IPS-18c (cell line): ENCODE measurements around the gene VPS26B.
"Not testable (repeated sequence)": the region's sequence is repeated elsewhere in the genome, so short reads cannot be mapped to it uniquely, and the experiment has no call there.

Experiments
- H3K4me3 ChIP-seq: 2 replicates; pipeline ENCODE4 v1.7.0; 2013; ENCODE audit warnings: low read depth, mild to moderate bottlenecking, low read length, moderate library complexity; ENCODE audit not compliant: insufficient read depth
- H3K9me3 ChIP-seq: one replicate; pipeline ENCODE4 v1.6.1; 2013; ENCODE audit warnings: mild to moderate bottlenecking, low read length, moderate library complexity; ENCODE audit not compliant: control insufficient read depth, insufficient read depth

Gene VPS26B

GRCh38 chr11:134267966-134268365 is 43.5 kb downstream of the VPS26B start:
- H3K9me3 ChIP-seq, result no peaks in the 10 kb centered on the region
- H3K4me3 ChIP-seq, result no peak overlapping the region

- no peak overlapping the region for H3K4me3 ChIP-seq
- H3K9me3 ChIP-seq, result no peaks in the 10 kb centered on the region
Measured at GRCh38 chr11:134270250-134270714, 45.8 kb downstream of the VPS26B start.

GRCh38 chr11:134271978-134272377 is 47.5 kb downstream of the VPS26B start:
- Histone ChIP-seq H3K4me3 (no peak overlapping the region), H3K9me3 (no peaks in the 10 kb centered on the region)

GRCh38 chr11:134272381-134273316 is 48.2 kb downstream of the VPS26B start:
- H3K4me3 ChIP-seq, result peak overlapping the region; percentile 16
- H3K9me3 ChIP-seq, result no peaks in the 10 kb centered on the region

- no peaks in the 10 kb centered on the region for H3K9me3 ChIP-seq
Measured at GRCh38 chr11:134273317-134273712, 48.8 kb downstream of the VPS26B start.

GRCh38 chr11:134275188-134275533 is 50.7 kb downstream of the VPS26B start:
- Histone ChIP-seq H3K4me3 (peak overlapping the region; percentile 78), H3K9me3 (no peaks in the 10 kb centered on the region)

More at GRCh38 chr11:134273317-134273712, 48.8 kb downstream of the VPS26B start:
- peak overlapping the region; percentile 16 for H3K4me3 ChIP-seq

- Histone ChIP-seq H3K4me3 (peak within 1 kb of the TSS; percentile 78), H3K9me3 (no peaks in the 10 kb centered on the region)
Measured at GRCh38 chr11:134275534-134276395, 51.3 kb downstream of the VPS26B start, which contains the start of gene GLB1L3. Gene GLB1L3 (plus strand): TSS chr11:134276379. CDS start chr11:134276741, 362 bp downstream.

GRCh38 chr11:134276396-134277182 is 52.1 kb downstream of the VPS26B start:
- H3K9me3 ChIP-seq, result no peaks in the 10 kb centered on the region
- H3K4me3 ChIP-seq, result peak overlapping the region; percentile 78

- no peaks in the 10 kb centered on the region for H3K9me3 ChIP-seq
- H3K4me3 ChIP-seq, result peak overlapping the region; percentile 78
Measured at GRCh38 chr11:134277183-134278001, 52.9 kb downstream of the VPS26B start.

GRCh38 chr11:134278356-134278755 is 53.9 kb downstream of the VPS26B start:
- no peaks in the 10 kb centered on the region for H3K9me3 ChIP-seq

GRCh38 chr11:134281635-134282034 is 57.2 kb downstream of the VPS26B start:
- H3K9me3 ChIP-seq, H3K4me3 ChIP-seq: not testable (repeated sequence)

More at GRCh38 chr11:134278356-134278755, 53.9 kb downstream of the VPS26B start:
- no peak overlapping the region for H3K4me3 ChIP-seq

GRCh38 chr11:134282121-134283045 is 57.9 kb downstream of the VPS26B start:
- H3K9me3 ChIP-seq, result no peaks in the 10 kb centered on the region

GRCh38 chr11:134283461-134284230 is 59.2 kb downstream of the VPS26B start:
- Histone ChIP-seq H3K4me3 (no peak overlapping the region), H3K9me3 (no peaks in the 10 kb centered on the region)

More at GRCh38 chr11:134282121-134283045, 57.9 kb downstream of the VPS26B start:
- no peak overlapping the region for H3K4me3 ChIP-seq

GRCh38 chr11:134284349-134284748 is 59.9 kb downstream of the VPS26B start:
- not testable (repeated sequence) for H3K9me3 ChIP-seq, H3K4me3 ChIP-seq

- H3K9me3 ChIP-seq, result no peaks in the 10 kb centered on the region
- no peak overlapping the region for H3K4me3 ChIP-seq
Measured at GRCh38 chr11:134287561-134287960, 63.1 kb downstream of the VPS26B start.
